ENCODE data around the gene NEK3.

DNA sequence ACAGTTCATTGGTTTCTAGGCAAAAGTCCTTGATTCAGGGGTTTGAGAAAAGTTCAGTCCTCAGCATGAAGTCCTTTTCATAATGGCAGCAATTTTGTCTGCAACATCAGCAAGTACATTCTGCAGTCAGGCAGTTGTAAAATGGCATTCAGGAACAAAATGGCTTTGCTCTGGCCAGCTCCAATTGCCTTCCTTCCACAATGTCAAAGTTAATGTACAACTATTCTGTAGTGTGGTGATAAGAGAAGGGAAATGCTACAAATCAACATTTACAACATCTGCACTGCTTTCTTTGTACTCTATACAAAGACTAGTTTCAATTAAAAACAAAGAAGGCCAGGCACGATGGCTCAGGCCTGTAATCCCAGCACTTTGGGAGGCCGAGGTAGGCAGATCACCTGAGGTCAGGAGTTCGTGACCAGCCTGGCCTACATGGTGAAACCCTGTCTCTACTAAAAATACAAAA lies 1.8 kb upstream of the NEK3 start:
- TF ChIP-seq, protein P1, sequence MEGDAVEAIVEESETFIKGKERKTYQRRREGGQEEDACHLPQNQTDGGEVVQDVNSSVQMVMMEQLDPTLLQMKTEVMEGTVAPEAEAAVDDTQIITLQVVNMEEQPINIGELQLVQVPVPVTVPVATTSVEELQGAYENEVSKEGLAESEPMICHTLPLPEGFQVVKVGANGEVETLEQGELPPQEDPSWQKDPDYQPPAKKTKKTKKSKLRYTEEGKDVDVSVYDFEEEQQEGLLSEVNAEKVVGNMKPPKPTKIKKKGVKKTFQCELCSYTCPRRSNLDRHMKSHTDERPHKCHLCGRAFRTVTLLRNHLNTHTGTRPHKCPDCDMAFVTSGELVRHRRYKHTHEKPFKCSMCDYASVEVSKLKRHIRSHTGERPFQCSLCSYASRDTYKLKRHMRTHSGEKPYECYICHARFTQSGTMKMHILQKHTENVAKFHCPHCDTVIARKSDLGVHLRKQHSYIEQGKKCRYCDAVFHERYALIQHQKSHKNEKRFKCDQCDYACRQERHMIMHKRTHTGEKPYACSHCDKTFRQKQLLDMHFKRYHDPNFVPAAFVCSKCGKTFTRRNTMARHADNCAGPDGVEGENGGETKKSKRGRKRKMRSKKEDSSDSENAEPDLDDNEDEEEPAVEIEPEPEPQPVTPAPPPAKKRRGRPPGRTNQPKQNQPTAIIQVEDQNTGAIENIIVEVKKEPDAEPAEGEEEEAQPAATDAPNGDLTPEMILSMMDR (IDR thresholded peaks at IDR 0.05; ENCODE audit: low read length) = no peak
- no peak for TF ChIP-seq EZH2 (IDR thresholded peaks at IDR 0.05; ENCODE audit: borderline replicate concordance, low read length)
